VCaP (cell line): ENCODE results near the gene SMARCA4.

Source experiments
- H3K27ac ChIP-seq: fragments of 450-650 bp; 2 replicates; pipeline ENCODE4 v1.5.1; 2017
- CTCF ChIP-seq: fragments of 450-650 bp; conservative IDR thresholded peaks from 2 replicates; pipeline ENCODE4 v1.5.1; 2017; ENCODE audit warnings: mild to moderate bottlenecking, moderate library complexity

The SMARCA4 gene

GRCh38 chr19:10963865-10964264 is 3.0 kb downstream of the SMARCA4 start:
- TF ChIP-seq CTCF: no peak
- H3K27ac ChIP-seq: no peak overlapping the region

- H3K27ac ChIP-seq: no peak overlapping the region
- no peak for TF ChIP-seq CTCF
Measured at GRCh38 chr19:10964903-10965302, 4.1 kb downstream of the SMARCA4 start.

GRCh38 chr19:10965398-10965797 is 4.6 kb downstream of the SMARCA4 start:
- no peak for TF ChIP-seq CTCF
- H3K27ac ChIP-seq: no peak overlapping the region

- H3K27ac ChIP-seq: no peak overlapping the region
- no peak for TF ChIP-seq CTCF
Measured at GRCh38 chr19:10966809-10967208, 6.0 kb downstream of the SMARCA4 start.

- no peak overlapping the region for H3K27ac ChIP-seq
- no peak for TF ChIP-seq CTCF
Measured at GRCh38 chr19:10968527-10969135, 7.8 kb downstream of the SMARCA4 start.

GRCh38 chr19:10971107-10971726 is 10.4 kb downstream of the SMARCA4 start:
- TF ChIP-seq CTCF: no peak
- no peak overlapping the region for H3K27ac ChIP-seq

GRCh38 chr19:10975374-10976130 is 14.7 kb downstream of the SMARCA4 start:
- H3K27ac ChIP-seq: no peak overlapping the region
- TF ChIP-seq CTCF: no peak
